ENCODE measurements around the gene DNTT.

- TF ChIP-seq, protein P1, sequence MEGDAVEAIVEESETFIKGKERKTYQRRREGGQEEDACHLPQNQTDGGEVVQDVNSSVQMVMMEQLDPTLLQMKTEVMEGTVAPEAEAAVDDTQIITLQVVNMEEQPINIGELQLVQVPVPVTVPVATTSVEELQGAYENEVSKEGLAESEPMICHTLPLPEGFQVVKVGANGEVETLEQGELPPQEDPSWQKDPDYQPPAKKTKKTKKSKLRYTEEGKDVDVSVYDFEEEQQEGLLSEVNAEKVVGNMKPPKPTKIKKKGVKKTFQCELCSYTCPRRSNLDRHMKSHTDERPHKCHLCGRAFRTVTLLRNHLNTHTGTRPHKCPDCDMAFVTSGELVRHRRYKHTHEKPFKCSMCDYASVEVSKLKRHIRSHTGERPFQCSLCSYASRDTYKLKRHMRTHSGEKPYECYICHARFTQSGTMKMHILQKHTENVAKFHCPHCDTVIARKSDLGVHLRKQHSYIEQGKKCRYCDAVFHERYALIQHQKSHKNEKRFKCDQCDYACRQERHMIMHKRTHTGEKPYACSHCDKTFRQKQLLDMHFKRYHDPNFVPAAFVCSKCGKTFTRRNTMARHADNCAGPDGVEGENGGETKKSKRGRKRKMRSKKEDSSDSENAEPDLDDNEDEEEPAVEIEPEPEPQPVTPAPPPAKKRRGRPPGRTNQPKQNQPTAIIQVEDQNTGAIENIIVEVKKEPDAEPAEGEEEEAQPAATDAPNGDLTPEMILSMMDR (IDR thresholded peaks at IDR 0.05) = no peak
- no peak for TF ChIP-seq POLR2A (IDR thresholded peaks at IDR 0.05)
These were observed 5.5 kb downstream of the DNTT start for GRCh38 chr10:96309628-96310320.

All from right lobe of liver (tissue), 4 donors.